Stomach (tissue), 9 donors: ENCODE results near the gene EHD4. TPM values are rescaled to one million over a fixed set of nuclear protein-coding genes. Genes with fewer than 3 reads are reported as not detected.
A peak's percentile ranks its signal among the peaks of the same experiment; 100 is the strongest.

Experiments used
- DNase-seq, 2 donors: peaks; one replicate each; pipeline versions ENCODE4 v3.0.0 to v3.0.0-alpha.2; 2013 to 2019
- H3K27ac ChIP-seq, 5 donors: fragments of 200-600 bp in 4 of 5; sonication (generic) in 4 of 5; one replicate each; pipeline ENCODE4 v1.5.1; 2013 to 2019; ENCODE audit warnings: mild to moderate bottlenecking in 1 of 5, moderate library complexity in 1 of 5
- H3K27me3 ChIP-seq, 3 donors: fragments of 200-600 bp; sonication (generic); one replicate each; pipeline ENCODE4 v1.5.1; 2017 to 2019; ENCODE audit warnings: mixed run types in 1 of 3
- H3K36me3 ChIP-seq, 4 donors: fragments of 200-600 bp; sonication (generic); 1 replicate in 3 of 4; 2 replicates in 1 of 4; pipeline ENCODE4 v1.5.1; 2016 to 2019
- H3K4me1 ChIP-seq, 4 donors: fragments of 200-600 bp; sonication (generic); one replicate each; pipeline ENCODE4 v1.5.1; 2016 to 2019
- H3K4me3 ChIP-seq, 4 donors: fragments of 200-600 bp; sonication (generic) in 3 of 4; one replicate each; pipeline ENCODE4 v1.5.1; 2016 to 2019; ENCODE audit warnings: mild to moderate bottlenecking in 1 of 4
- H3K9me3 ChIP-seq, 4 donors: fragments of 200-600 bp; sonication (generic); one replicate each; pipeline ENCODE4 v1.5.1; 2016 to 2019
- CTCF ChIP-seq, 7 experiments: fragments of 450-650 bp in 4 of 7; fragments of 200-600 bp in 3 of 7; sonication (generic) in 3 of 7; IDR thresholded peaks; one replicate each; pipeline ENCODE4 v1.5.1; 2016 to 2019; ENCODE audit warnings: antibody characterized with exemption in 7 of 7, control low read depth in 2 of 7, mild to moderate bottlenecking in 1 of 7
- EP300 ChIP-seq: sonication (generic); formaldehyde crosslinking; IDR thresholded peaks from one replicate; pipeline ENCODE4 v1.6.1; 2017; ENCODE audit warnings: antibody characterized with exemption
- POLR2A ChIP-seq, 4 donors: fragments of 450-650 bp; IDR thresholded peaks; one replicate each; pipeline ENCODE4 v1.6.1; 2016; ENCODE audit warnings: antibody characterized with exemption in 4 of 4, control low read depth in 2 of 4, mild to moderate bottlenecking in 1 of 4, moderate library complexity in 1 of 4
- POLR2AphosphoS5 ChIP-seq, 3 donors: sonication (generic); formaldehyde crosslinking; IDR thresholded peaks; one replicate each; pipeline ENCODE4 v1.6.1; 2016; ENCODE audit warnings: antibody characterized with exemption in 3 of 3
- WGBS, 5 donors: extraction: QIAGEN DNeasy Blood & Tissue Kit in 3 of 5; methylation state at CpG; one replicate each; pipeline versions ENCODE4 v1.1.5 to v1.1.7; 2013 to 2018; 5-methylcytosine and 5-hydroxymethylcytosine counted together
- intact Hi-C: fragments of 100-400 bp; cut with DNase I; formaldehyde crosslinking; loops from one replicate; pipeline ENCODE4 v1.15.1; 2023; ENCODE audit warnings: low total_unique reads
- polyA plus RNA-seq, 3 donors: library from polyadenylated mRNA; stranded (reverse); fragments of 200-250 nt; gene quantifications; one replicate each; pipeline ENCODE4 v1.2.3, GENCODE V29; 2013
- total RNA-seq, 5 donors: library from RNA; depleted of rRNA; stranded (reverse); fragments of >200 nt; gene quantifications; one replicate each; pipeline versions ENCODE4 v1.1.0 to v1.2.3, GENCODE V29; 2014 to 2016
- donor health status: healthy with polysubstance abuse.
- donor health status: Bipolar disorder and iron deficiency.
- donor health status: healthy.

EHD4 gene
- total and polyA plus RNA-seq, 8 donors = 5.8 to 86.4 (median 16.2) TPM

DNA sequence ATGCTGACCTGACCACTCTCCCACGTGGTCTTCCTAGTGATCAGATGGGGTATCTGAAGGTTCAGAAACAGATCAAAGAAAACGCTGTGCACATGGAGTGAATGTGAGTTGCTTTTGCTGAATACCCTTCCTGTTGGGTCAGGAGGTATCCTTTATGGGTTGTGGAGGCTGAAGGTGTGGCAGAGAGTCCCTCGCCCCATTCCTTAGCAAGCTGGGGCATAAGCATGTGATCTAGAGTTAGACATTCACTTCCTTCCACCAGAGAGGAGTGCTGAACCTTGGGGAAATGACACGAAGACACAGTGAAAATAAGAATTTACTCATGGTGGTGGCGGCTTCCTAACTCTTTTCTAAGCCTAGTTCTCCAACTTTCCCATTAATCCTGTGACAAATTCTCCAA lies 50.7 kb downstream of the EHD4 start:
- Histone ChIP-seq H3K4me1 (peaks cover 62 to 81% (median 71%) of the 10 kb centered on the region in 4 donors), H3K4me3 (no peak overlapping the region), H3K27ac (peak overlapping the region; percentile 41 to 76 (median 62)), H3K9me3 (no peaks in the 10 kb centered on the region), H3K36me3 (peaks cover 9 to 22% (median 19%) of the 10 kb centered on the region in 4 donors), H3K27me3 (no peaks in the 10 kb centered on the region)
- DNase-seq = no peak
- intact Hi-C loops = no loop called here
- 65 to 77% (median 70%) methylated on average over 5 of the region's 5 CpGs for WGBS, 5 donors
- TF ChIP-seq EP300 (no peak), CTCF (IDR thresholded peaks at IDR 0.05) (no peak), POLR2A (IDR thresholded peaks at IDR 0.05) (no peak), POLR2AphosphoS5 (IDR thresholded peaks at IDR 0.05) (no peak)

DNA sequence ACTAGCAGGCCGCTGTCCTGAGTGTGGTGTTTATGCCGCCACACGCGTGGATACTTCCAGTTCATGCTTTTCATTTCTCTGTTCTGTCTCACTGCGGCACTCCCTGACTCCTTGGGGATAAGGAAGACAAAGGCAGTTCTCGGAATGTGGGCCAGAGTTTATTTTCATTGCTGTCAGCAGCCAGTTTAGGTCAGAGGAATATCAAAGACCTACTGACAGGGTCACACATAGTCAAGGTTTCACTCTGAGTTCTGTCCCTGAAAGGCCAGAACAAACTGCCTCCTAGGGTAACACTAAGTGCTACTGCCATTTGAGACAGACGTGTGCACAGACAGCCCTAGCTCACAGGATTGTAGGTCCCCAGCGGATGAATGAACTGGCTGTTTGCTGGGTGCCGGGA lies 51.2 kb downstream of the EHD4 start:
- Histone ChIP-seq H3K36me3 (peaks cover 9 to 22% (median 19%) of the 10 kb centered on the region in 4 donors), H3K4me1 (peaks cover 57 to 81% (median 69%) of the 10 kb centered on the region in 4 donors), H3K9me3 (no peaks in the 10 kb centered on the region), H3K27me3 (no peaks in the 10 kb centered on the region), H3K27ac (peak overlapping the region; percentile 52 to 76 (median 62)), H3K4me3 (no peak overlapping the region)
- peak in 1 of 2 donors; percentile 69 for DNase-seq
- intact Hi-C loops = no loop called here
- 41 to 55% (median 44%) methylated on average over 9 of the region's 9 CpGs for WGBS, 5 donors
- TF ChIP-seq EP300 (no peak), POLR2AphosphoS5 (IDR thresholded peaks at IDR 0.05) (peak in 1 of 3 donors; percentile 27)

DNA sequence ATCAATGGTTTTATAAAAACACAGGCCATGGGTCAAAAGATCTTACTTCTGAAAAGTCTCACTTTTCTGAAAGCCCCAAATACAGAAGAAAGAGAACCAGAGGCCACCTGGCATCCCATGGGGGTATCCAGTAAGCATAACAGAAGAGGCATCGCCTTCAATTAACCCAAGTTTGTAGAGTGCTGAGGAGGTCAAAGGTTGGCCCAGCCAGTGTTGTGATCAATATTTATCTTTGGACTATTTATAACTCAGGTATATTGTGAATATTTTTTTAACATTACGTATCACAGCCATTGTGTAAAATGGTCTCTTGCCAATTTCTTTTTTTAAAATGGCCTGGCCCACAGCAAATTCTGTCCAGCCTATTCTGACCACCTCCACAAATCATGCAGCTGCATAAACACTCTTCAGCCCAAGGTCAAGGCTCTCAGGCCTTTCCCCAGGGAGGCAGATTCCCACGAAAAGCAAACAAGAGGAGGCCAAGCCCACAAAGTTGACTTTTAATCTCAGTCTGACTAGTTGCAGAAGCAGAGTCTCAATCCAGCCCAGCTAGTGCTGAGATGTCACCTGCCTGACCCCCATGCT lies 52.3 kb downstream of the EHD4 start:
- intact Hi-C loops = no loop called here
- peaks cover 51 to 80% (median 66%) of the 10 kb centered on the region in 4 donors for H3K4me1 ChIP-seq
- H3K4me3 ChIP-seq = no peak overlapping the region
- DNase-seq = peak; percentile 64 to 67
- no peaks in the 10 kb centered on the region for H3K27me3 ChIP-seq
- peak in 2 of 3 donors; percentile 55 to 56 for TF ChIP-seq POLR2AphosphoS5 (IDR thresholded peaks at IDR 0.05)
- TF ChIP-seq POLR2A (IDR thresholded peaks at IDR 0.05) = no peak
- H3K9me3 ChIP-seq = no peaks in the 10 kb centered on the region
- peaks cover 9 to 22% (median 19%) of the 10 kb centered on the region in 4 donors for H3K36me3 ChIP-seq
- 18 to 49% (median 27%) methylated on average over 3 of the region's 3 CpGs for WGBS, 5 donors
- H3K27ac ChIP-seq = peak overlapping the region; percentile 61 to 76 (median 63)

DNA sequence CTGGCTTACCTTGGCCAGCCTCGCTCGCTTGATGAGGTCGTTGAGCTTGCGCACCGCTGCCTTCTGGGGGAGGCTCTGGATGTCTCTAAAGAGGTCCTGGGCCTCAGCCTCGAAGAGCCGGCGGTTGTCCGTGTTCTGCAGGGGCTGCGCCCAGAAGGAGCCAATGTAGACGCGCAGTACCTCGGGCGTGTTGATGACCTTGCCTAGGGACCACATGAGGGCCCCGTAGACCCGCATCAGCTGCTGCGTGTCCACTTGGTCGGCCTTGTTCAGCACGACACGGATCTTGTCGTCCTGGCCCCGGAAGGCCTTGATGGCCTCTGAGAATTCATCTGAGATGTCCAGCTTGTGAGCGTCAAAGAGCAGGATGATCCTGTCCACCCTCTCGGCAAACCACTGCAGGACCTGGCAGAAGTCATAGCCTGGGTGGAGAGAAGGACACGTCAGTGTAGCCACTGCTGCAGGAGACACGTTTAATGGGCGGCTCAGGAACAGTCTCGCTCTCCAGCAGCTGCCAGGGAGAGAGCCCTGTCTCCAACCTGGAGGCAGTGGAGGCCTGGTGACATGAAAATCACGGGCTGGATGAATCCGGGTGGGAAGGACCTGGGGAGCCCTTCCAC lies 53.0 kb downstream of the EHD4 start:
- WGBS, 5 donors = 82 to 86% (median 85%) methylated on average over 22 to 30 of the region's 30 CpGs

More for the DNA sequence above, 53.0 kb downstream of the EHD4 start:
- Histone ChIP-seq H3K9me3 (no peaks in the 10 kb centered on the region), H3K4me1 (peaks cover 51 to 82% (median 63%) of the 10 kb centered on the region in 4 donors), H3K27ac (peak overlapping the region; percentile 61 to 76 (median 63)), H3K4me3 (no peak overlapping the region), H3K27me3 (no peaks in the 10 kb centered on the region), H3K36me3 (peaks cover 9 to 20% (median 14%) of the 10 kb centered on the region in 4 donors)
- no peak for DNase-seq
- intact Hi-C loops = no loop called here
- TF ChIP-seq POLR2AphosphoS5 (IDR thresholded peaks at IDR 0.05) = no peak
- TF ChIP-seq CTCF (IDR thresholded peaks at IDR 0.05) = no peak
- TF ChIP-seq EP300 = no peak
- no peak for TF ChIP-seq POLR2A (IDR thresholded peaks at IDR 0.05)
